Stimulated activated CD4-positive, alpha-beta T cell treated with anti-CD3 and anti-CD28 coated beads, Interleukin-12 subunit alpha, Interleukin-12 subunit beta, amount 100 ng/mL, for 48 hours (primary cell): Measurements from ENCODE around the gene STAT5B.

ENCODE experiments used
- DNase-seq, 3 donors: peaks; one replicate each; pipeline ENCODE4 v3.0.0-alpha.2; 2020; ENCODE audit warnings: low read depth in 2 of 3, low spot score in 1 of 3

The STAT5B gene

GRCh38 chr17:42286411-42287221 is 10.4 kb upstream of the STAT5B start:
- DNase-seq: no peak

- DNase-seq: no peak
Measured at GRCh38 chr17:42285346-42286050, 9.3 kb upstream of the STAT5B start.

DNA sequence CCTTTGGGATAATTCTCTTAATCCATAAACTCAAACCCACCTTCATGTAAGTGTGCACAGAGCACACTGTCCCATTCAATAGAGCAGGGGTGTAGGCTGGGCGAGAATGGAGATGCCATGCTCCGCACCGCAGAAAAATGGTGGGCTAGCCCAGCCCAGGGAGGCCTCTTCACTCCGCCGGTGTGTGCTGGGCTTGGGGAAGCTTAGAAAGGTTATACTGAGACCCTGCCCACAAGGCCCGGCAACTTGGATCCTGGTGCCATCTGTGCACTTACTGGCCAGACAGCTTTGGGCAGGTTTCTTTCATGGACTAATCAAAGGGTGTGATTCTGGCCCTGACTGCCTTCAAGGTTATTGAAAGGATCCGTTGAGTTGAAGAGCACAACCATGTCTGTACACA is 8.4 kb upstream of the STAT5B start:
- DNase-seq: no peak

DNA sequence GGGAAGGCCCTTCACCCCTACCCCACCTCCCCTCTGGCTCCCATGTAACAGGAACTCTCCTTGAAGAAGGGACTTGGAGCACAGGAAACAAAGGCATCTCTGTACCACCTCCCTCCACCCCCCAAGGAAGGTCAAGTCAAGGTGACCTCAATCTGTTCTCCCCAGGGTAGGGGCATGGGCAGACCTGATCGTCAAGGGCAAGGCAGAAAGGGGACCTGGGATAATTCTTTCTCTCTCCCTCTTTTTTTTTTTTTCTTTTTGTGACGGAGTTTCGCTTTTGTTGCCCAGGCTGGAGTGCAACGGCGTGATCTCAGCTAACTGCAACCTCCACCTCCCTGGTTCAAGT is 7.8 kb upstream of the STAT5B start:
- no peak for DNase-seq

DNA sequence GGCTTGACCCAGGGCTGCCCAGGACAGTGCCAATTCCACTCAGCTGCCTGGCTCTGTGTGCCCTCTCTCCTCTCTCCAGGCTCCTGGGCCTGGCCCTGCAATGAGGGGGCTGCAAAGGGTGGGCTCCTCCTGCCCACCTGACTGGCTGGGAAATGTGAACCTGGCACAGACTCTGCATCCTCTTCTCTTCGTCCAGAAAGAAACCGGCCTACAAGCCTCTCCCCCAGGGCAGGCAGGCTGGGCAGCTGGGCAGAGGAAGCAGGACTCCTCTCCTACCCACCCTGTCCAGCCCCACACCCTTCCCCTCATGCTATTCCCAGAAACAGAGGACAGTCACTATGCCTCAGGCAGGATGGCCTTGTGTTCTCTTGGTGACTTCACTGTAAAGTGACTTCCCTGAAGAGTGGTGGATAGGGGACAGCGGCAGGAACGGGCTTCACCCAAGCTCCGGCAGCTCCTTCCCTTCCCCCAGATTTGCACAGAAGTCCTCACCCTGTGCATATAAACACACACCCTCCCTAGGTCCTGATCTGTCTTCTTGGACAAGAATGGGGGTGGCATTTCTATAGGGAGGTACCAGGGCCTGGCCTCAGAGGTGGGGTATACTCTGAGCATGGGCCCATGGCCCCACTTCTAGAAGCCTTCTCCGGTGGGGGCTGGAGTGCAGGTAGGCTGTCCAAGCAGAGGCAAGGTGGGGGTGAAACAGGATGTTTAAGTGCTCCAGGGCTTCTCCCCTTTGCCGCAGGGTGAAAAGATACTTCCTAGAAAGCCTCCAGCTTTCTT is 7.2 kb upstream of the STAT5B start:
- DNase-seq: no peak

DNA sequence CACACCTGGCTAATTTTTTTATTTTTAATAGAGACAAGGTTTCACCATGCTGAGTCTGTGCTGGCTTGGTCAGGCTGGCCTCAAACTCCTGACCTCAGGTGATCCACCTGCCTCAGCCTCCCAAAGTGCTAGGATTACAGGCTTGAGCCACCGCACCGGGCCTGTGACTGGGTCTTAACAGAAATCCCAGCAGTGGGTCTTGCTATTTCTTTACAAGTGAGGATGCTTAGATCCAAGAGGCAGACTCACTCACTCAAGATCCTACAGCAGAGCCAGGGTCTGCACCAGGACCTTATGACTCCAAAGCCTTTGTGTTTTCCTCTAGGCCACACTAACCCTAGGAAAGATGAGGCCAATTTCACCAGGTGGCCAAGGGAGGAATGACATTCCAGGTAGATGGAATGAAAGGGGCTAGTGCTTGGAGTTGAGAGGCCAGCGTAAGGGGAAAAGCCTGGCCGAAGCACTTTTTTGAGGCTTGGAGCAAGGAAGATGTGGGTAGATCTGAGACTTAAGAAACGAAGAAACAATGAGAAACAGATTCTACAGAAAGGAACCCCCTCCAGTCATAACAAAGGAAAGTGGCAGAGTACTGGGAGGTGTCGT is 6.4 kb upstream of the STAT5B start:
- no peak for DNase-seq

- no peak for DNase-seq
Measured at GRCh38 chr17:42281571-42282096, 5.4 kb upstream of the STAT5B start.

GRCh38 chr17:42279776-42280630 is 3.8 kb upstream of the STAT5B start:
- DNase-seq: no peak

DNA sequence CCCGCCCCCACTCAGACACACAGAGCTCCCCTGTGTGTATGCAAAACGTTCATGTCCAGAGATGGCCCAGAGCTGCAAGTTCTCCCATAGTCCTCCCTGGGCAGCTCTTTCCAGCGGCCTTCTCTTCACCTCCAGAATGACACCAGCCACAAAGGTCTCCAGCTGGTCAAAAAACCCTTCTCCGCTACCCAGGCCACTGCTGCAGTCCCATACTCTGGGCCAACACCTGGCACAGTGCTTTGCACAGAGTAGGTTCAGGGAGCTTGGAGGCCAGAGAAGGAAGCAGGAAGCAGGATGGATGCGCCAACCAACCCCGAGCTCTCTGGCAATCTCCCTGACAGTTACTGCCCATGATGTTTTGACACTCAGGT is 1.1 kb upstream of the STAT5B start:
- no peak for DNase-seq

GRCh38 chr17:42276609-42277341 is 584 bp upstream of the STAT5B start:
- DNase-seq: peak in 1 of 3 donors; percentile 23

DNA sequence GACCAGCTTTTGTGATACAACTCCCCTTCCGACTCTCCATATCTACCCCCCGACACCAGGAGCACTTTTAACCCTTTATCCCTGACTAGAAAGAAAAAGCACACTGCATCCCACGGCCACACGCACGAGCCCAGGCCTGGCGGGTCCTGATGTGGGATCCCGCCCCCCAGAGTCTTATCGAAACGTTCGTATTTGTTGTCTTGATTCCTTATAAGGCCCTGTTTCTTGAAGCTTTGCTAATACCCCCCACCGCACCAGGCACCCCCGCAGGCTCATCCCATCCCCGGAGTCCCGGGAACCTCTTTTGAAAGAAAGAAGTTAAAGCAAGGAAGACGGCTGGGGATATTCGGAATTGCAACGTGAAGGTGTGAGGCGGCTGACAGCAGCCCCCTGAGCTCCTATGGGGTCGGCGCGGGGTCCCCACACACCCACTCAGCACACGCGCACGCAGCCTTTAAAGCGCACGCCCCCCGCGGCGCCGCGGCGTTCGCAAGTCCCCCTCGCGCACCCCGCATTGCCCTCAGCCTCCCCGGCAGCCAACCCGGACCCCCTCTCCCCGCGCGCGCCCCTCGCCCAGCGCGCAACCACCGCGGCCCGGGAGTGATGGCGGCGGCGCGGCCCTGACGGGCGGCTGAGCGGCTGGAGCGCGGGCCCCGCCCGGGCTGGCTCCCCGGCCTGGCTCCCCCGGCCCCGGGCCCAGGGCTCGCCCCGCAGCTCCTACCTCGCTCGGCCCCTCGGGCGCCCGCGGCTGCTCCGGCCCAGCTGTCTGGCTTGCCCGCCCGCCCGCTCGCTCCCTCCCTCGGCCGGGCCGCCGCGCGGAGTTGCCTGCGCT is 448 bp downstream of the STAT5B start:
- no peak for DNase-seq

GRCh38 chr17:42274812-42275526 is 1.2 kb downstream of the STAT5B start:
- no peak for DNase-seq

DNA sequence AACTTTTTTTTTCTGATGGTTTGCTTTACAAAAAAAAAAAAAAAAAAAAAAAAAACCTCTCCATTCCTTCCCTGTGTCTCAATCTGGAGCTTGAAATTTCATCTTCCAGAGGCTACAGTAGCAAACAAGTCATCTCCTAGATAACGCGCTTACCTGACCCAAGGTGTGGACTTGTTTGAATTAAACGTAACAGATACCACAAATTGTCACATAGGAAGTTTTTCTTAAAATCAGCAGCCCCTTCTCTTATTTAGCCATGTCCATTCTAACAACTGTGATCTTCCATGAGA is 2.0 kb downstream of the STAT5B start:
- DNase-seq: no peak

GRCh38 chr17:42273474-42274252 is 2.5 kb downstream of the STAT5B start:
- no peak for DNase-seq

DNA sequence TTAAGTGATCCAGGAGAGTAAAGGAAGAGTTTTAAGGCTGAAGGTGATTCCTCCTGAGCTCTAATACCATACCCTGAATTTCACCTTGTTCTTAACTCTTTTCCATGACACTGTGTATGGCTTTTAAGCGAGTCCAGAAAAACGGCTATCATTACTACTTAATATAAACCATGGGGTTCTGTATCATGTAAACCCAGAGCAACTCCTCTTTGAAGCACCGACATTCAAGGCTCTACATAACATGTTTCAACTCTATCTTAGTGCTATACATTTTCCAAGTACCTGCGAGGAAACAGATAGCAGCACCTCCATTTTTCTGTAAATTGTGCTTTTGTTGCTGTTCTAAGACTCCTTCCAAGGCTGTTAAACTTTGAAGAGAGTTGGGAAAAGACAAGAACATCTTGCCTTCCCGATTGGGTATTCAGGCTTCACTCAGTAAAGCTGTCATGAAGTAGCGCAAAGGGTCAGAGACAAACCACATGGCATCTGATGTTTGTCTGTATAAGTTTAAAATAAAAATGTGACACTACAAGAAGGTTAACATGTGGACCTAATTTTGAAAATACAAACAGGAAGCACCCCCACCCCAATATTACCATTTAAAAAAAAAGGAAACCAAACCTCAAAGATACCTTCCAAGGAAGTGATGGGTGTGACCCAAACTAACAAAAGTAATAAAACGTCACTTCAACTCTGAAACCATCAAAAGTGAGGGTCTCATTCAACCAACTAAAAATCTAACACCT is 3.9 kb downstream of the STAT5B start:
- no peak for DNase-seq

DNA sequence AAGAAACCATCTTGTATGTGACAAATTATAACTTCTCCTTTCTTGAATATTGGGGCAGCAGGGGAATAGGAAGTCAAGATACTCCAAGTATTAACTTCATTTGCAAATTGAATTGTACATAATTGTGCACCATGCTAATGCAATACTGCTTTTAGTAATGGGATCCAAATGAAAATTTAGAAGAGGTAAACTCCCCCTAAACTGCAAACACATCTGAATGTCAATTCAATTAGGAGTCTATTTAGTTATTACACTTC is 4.5 kb downstream of the STAT5B start:
- no peak for DNase-seq
